DMS53 treated with DMSO at 0.1 percent for 48 hours (cell line): ENCODE measurements around the gene PCDHGB5.
"Not testable (repeated sequence)": the region's sequence is repeated elsewhere in the genome, so short reads cannot be mapped to it uniquely, and the experiment has no call there.

ENCODE experiments used
- DNase-seq: peaks from one replicate; lab custom pipeline; 2025; ENCODE audit not compliant: unreplicated experiment; lab: John Stamatoyannopoulos, UW

The PCDHGB5 gene

DNA sequence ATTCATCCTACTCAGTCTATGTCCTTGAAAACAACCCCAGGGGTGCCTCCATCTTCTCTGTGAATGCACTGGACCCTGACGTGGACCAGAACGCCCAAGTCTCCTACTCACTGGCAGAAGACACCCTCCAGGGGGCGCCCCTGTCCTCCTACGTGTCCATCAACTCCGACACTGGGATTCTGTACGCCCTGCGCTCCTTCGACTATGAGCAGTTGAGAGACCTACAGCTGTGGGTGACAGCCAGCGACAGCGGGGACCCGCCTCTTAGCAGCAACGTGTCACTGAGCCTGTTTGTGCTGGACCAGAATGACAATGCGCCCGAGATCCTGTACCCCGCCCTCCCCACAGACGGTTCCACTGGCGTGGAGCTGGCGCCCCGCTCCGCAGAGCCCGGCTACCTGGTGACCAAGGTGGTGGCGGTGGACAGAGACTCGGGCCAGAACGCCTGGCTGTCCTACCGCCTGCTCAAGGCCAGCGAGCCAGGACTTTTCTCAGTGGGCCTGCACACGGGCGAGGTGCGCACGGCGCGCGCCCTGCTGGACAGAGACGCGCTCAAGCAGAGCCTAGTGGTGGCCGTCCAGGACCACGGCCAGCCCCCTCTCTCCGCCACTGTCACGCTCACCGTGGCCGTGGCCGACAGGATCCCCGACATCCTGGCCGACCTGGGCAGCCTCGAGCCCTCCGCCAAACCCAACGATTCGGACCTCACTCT lies 22.1 kb upstream of the PCDHGB5 start:
- not testable (repeated sequence) for DNase-seq

DNA sequence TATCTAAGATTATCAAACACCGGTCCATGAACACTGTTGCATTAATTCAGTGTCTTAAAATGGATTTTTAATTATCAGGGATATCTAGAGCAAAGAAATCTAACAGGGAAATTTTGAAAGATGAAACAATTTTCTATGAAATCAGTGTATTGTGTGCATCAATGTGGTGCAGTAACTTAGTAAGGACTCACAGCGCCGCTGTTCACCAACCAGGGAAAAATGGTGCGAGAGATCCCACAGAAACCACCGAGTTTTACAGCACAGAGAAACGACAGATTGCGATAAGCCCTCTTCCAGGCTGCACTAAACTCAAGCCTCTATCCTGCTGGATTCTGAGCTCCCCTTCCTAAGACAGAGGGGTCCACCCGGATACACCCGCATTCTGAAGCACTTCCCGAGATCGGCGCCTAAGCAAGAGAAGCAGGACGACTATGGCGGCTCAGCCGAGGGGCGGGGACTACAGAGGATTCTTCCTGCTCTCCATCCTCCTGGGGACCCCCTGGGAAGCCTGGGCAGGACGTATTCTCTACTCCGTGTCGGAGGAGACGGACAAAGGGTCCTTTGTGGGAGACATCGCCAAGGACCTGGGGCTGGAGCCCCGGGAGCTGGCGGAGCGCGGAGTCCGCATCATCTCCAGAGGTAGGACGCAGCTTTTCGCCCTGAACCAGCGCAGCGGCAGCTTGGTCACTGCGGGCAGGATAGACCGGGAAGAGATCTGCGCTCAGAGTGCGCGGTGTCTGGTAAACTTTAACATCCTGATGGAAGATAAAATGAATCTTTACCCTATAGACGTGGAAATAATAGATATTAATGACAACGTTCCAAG lies 15.1 kb upstream of the PCDHGB5 start, which contains the start of gene PCDHGA7:
Gene PCDHGA7, plus strand, starts transcription at position 274 of the 826 bp plus-strand sequence. Its CDS starts 158 bp downstream, at position 432.
- peak; percentile 24 for DNase-seq

- no peak for DNase-seq
Measured at GRCh38 chr5:141383345-141383744, 14.4 kb upstream of the PCDHGB5 start.

- no peak for DNase-seq
Measured at GRCh38 chr5:141384471-141385267, 13.1 kb upstream of the PCDHGB5 start.

DNA sequence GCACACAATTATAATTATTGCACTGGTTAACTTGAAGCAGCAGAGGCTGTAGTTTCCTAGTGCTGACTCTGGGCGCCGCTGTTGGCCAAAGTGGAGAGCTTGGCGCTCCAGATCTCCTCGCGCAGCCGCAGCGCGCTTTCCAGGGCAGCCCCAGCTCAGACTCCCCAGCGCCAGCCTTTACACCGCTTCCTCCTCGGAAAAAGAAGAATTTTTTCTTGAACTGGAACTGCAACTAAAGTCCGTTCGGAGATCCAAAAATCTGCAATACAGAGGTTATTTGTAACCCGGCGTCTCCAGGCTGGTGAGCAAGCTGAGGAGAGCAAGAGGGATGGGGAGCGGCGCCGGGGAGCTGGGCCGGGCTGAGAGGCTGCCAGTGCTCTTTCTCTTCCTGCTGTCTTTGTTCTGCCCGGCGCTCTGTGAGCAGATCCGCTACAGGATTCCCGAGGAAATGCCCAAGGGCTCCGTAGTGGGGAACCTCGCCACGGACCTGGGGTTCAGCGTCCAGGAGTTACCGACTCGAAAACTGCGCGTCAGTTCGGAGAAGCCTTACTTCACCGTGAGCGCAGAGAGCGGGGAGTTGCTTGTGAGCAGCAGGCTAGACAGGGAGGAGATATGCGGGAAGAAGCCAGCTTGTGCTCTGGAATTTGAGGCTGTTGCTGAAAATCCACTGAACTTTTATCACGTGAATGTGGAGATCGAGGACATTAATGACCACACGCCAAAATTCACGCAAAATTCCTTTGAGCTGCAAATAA lies 10.0 kb upstream of the PCDHGB5 start, which contains the start of gene PCDHGB4:
Gene PCDHGB4, plus strand, starts transcription at position 142 of the 755 bp plus-strand sequence. Its CDS starts 187 bp downstream, at position 329.
- DNase-seq, result peak; percentile 59

- DNase-seq, result no peak
Measured at GRCh38 chr5:141388661-141389060, 9.1 kb upstream of the PCDHGB5 start.

- no peak for DNase-seq
Measured at GRCh38 chr5:141389153-141390042, 8.3 kb upstream of the PCDHGB5 start.

DNA sequence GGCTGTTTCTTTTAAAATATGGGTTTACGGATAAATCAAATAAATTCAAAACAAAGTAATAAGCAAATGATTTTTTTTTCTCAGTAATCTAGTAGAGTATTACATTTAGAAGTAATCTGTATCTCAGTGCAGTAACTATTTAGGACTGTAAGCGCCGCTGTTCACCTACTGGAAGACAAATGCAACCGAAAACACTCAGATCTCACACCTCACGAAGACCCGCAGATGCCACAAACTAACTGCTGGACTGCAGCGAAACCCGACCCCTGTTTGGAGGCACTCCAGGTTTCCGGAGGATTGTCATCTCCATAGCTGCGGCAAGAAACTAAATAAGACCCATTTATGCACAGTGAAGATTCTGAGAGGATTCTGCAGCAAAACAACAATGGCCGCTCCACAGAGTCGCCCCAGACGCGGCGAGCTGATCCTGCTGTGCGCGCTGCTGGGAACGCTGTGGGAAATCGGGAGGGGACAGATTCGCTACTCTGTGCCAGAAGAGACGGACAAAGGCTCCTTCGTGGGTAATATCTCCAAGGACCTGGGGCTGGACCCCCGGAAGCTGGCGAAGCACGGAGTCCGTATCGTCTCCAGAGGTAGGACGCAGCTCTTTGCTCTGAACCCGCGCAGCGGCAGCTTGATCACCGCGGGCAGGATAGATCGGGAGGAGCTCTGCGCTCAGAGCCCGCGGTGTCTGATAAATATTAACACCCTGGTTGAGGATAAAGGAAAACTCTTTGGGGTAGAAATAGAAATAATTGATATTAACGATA lies 5.1 kb upstream of the PCDHGB5 start, which contains the start of gene PCDHGA8:
Gene PCDHGA8, plus strand, starts transcription at position 205 of the 770 bp plus-strand sequence. Its CDS starts 181 bp downstream, at position 386.
- no peak for DNase-seq

GRCh38 chr5:141393267-141393666 lies 4.5 kb upstream of the PCDHGB5 start:
- no peak for DNase-seq

DNA sequence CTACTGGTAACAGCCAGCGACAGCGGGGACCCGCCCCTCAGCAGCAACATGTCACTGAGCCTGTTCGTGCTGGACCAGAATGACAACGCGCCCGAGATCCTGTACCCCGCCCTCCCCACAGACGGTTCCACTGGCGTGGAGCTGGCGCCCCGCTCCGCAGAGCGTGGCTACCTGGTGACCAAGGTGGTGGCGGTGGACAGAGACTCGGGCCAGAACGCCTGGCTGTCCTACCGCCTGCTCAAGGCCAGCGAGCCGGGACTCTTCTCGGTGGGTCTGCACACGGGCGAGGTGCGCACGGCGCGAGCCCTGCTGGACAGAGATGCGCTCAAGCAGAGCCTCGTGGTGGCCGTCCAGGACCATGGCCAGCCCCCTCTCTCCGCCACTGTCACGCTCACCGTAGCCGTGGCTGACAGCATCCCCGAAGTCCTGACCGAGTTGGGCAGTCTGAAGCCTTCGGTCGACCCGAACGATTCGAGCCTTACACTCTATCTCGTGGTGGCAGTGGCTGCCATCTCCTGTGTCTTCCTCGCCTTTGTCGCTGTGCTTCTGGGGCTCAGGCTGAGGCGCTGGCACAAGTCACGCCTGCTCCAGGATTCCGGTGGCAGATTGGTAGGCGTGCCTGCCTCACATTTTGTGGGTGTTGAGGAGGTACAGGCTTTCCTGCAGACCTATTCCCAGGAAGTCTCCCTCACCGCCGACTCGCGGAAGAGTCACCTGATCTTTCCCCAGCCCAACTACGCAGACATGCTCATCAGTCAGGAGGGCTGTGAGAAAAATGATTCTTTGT lies 3.2 kb upstream of the PCDHGB5 start:
- DNase-seq, result not testable (repeated sequence)

DNA sequence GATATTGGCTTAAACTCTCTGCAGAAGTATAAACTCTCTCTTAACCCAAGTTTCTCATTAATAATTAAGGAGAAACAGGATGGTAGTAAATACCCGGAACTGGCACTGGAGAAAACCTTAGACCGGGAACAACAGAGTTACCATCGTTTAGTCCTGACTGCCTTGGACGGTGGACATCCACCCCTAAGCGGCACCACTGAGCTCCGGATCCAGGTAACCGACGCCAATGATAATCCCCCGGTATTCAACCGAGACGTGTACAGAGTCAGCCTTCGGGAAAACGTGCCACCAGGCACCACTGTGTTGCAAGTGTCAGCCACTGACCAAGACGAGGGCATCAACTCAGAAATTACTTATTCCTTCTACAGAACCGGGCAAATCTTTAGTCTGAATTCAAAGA lies 861 bp downstream of the PCDHGB5 start:
- DNase-seq, result no peak

DNA sequence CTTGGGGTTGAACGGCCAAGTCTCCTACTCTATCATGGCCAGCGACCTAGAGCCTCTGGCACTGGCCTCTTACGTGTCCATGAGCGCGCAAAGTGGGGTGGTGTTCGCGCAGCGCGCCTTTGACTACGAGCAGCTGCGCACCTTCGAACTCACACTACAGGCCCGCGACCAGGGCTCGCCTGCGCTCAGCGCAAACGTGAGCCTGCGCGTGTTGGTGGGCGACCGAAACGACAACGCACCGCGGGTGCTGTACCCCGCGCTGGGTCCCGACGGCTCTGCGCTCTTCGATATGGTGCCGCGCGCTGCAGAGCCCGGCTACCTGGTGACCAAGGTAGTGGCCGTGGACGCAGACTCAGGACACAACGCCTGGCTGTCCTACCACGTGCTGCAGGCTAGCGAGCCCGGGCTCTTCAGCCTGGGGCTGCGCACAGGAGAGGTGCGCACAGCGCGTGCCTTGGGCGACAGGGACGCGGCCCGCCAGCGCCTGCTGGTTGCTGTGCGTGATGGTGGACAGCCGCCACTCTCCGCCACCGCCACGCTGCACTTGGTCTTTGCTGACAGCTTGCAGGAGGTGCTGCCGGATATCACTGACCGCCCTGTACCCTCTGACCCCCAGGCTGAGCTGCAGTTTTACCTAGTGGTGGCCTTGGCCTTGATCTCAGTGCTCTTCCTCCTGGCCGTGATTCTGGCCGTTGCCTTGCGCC lies 2.0 kb downstream of the PCDHGB5 start:
- DNase-seq, result no peak

DNA sequence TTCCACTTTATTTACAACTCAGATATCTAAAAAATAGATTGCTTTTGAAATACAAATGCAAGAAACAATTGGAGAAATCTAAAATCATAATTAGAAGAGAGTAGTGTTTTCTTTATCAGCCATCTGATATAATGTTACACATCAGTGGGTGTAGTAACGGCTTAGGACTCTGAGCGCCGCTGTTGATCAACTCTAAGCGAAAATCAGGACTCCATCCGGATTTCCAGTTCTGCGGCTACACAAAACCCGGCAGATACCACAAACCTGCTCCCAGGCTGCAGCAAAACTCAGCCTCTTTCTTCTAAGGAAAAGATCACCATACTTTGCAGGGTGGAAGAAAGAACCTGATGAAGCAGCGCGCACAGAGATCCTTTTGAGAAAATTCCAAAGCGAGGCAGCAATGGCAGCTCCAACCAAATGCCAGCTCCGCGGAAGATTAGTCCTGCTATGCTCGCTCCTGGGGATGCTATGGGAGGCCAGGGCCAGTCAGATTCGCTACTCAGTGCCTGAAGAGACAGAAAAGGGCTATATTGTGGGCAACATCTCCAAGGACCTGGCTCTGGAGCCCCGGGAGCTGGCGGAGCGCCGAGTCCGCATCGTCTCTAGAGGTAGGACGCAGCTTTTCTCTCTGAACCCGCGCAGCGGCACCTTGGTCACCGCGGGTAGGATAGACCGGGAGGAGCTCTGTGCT lies 5.0 kb downstream of the PCDHGB5 start, which contains the start of gene PCDHGA9:
Gene PCDHGA9, plus strand, starts transcription at position 226 of the 691 bp plus-strand sequence. Its CDS starts 175 bp downstream, at position 401.
- peak; percentile 9 for DNase-seq

DNA sequence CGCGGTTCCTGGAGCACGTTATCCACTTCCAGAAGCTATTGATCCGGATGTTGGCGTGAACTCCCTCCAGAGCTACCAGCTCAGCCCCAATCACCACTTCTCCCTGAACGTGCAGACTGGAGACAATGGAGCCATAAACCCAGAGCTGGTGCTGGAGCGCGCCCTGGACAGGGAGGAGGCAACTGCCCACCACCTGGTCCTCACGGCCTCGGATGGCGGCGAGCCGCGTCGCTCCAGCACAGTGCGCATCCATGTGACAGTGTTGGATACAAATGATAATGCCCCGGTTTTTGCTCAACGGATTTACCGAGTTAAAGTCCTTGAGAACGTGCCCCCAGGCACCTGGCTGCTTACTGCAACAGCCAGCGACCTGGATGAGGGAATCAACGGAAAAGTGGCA lies 5.6 kb downstream of the PCDHGB5 start:
- no peak for DNase-seq

DNA sequence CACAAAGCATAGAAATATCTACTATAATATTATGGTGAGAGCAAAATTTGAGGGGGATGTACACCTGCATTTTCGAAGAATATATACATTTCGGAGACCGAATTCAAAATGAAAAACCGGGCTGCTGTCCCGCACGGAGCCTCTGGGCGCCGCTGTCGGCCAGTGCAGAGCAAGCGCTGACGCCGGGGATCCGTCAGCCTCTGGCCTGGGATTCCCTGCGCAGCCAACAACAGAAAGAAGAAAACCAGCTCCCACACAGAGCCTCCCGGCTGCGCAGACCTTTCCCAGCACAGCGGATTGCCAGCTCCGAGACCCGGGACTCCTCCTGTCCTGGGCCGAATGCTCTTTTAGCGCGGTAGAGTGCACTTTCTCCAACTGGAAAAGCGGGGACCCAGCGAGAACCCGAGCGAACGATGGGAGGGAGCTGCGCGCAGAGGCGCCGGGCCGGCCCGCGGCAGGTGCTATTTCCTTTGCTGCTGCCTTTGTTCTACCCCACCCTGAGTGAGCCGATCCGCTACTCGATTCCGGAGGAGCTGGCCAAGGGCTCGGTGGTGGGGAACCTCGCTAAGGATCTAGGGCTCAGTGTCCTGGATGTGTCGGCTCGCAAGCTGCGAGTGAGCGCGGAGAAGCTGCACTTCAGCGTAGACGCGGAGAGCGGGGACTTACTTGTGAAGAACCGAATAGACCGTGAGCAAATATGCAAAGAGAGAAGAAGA lies 10.2 kb downstream of the PCDHGB5 start, which contains the start of gene PCDHGB6:
Gene PCDHGB6, plus strand, starts transcription at position 232 of the 716 bp plus-strand sequence. Its CDS starts 182 bp downstream, at position 414.
- DNase-seq, result peak; percentile 13
